HG03520 (cell line): ENCODE results near the gene SLC26A5.
"Not testable (repeated sequence)": the region's sequence is repeated elsewhere in the genome, so short reads cannot be mapped to it uniquely, and the experiment has no call there.

Experiments used
- ATAC-seq: cut with Tn5 transposase; IDR thresholded peaks from one replicate; pipeline ENCODE4 v1.9.1; 2021; ENCODE audit warnings: mild to moderate bottlenecking, moderate library complexity; ENCODE audit not compliant: unreplicated experiment

SLC26A5 gene

GRCh38 chr7:103405789-103406613, 40.0 kb downstream of the SLC26A5 start:
- ATAC-seq, result not testable (repeated sequence)

GRCh38 chr7:103399687-103400086, 46.3 kb downstream of the SLC26A5 start:
- ATAC-seq, result not testable (repeated sequence)

GRCh38 chr7:103398483-103399127, 47.4 kb downstream of the SLC26A5 start:
- no peak for ATAC-seq

- no peak for ATAC-seq
Measured at GRCh38 chr7:103396471-103396870, 49.5 kb downstream of the SLC26A5 start.

GRCh38 chr7:103395071-103395470, 50.9 kb downstream of the SLC26A5 start:
- ATAC-seq, result no peak

- no peak for ATAC-seq
Measured at GRCh38 chr7:103394566-103394965, 51.4 kb downstream of the SLC26A5 start.

- no peak for ATAC-seq
Measured at GRCh38 chr7:103391976-103392375, 54.0 kb downstream of the SLC26A5 start.

- no peak for ATAC-seq
Measured at GRCh38 chr7:103391150-103391549, 54.9 kb downstream of the SLC26A5 start.

GRCh38 chr7:103389263-103389662, 56.7 kb downstream of the SLC26A5 start:
- no peak for ATAC-seq

GRCh38 chr7:103388469-103389140, 57.4 kb downstream of the SLC26A5 start:
- no peak for ATAC-seq

GRCh38 chr7:103387242-103387641, 58.8 kb downstream of the SLC26A5 start:
- no peak for ATAC-seq

- ATAC-seq, result no peak
Measured at GRCh38 chr7:103382032-103382402, 64.0 kb downstream of the SLC26A5 start.

- no peak for ATAC-seq
Measured at GRCh38 chr7:103381280-103382031, 64.6 kb downstream of the SLC26A5 start.

- no peak for ATAC-seq
Measured at GRCh38 chr7:103380395-103381191, 65.4 kb downstream of the SLC26A5 start.

GRCh38 chr7:103379270-103379975, 66.6 kb downstream of the SLC26A5 start:
- ATAC-seq, result no peak

- ATAC-seq, result no peak
Measured at GRCh38 chr7:103373866-103374643, 72.0 kb downstream of the SLC26A5 start.

- ATAC-seq, result no peak
Measured at GRCh38 chr7:103369432-103369831, 76.6 kb downstream of the SLC26A5 start.

- ATAC-seq, result no peak
Measured at GRCh38 chr7:103349805-103350204, 96.2 kb downstream of the SLC26A5 start.

- no peak for ATAC-seq
Measured at GRCh38 chr7:103348959-103349358, 97.0 kb downstream of the SLC26A5 start.
